Measurements from ENCODE around the gene PLCG1.

PLCG1 gene

GRCh38 chr20:41158082-41158625 lies 20.8 kb downstream of the PLCG1 start:
- no peak for DNase-seq
- intact Hi-C loops (cut with DNase I; ENCODE audit: low total_unique reads), result no loop called here
- Histone ChIP-seq H3K4me1 (peaks cover 0 to 62% (median 25%) of the 10 kb centered on the region in 4 donors), H3K9me3 (no peaks in the 10 kb centered on the region), H3K36me3 (peaks cover 12 to 26% (median 17%) of the 10 kb centered on the region in 3 donors), H3K27ac (no peak overlapping the region), H3K4me3 (no peak overlapping the region), H3K27me3 (no peaks in the 10 kb centered on the region)
- no peak for TF ChIP-seq CTCF (IDR thresholded peaks at IDR 0.05)

GRCh38 chr20:41159547-41159946 lies 22.2 kb downstream of the PLCG1 start:
- intact Hi-C loops (cut with DNase I; ENCODE audit: low total_unique reads), result no loop called here
- no peak for DNase-seq
- H3K4me1 ChIP-seq, result peaks cover 0 to 49% (median 20%) of the 10 kb centered on the region in 4 donors
- TF ChIP-seq CTCF (IDR thresholded peaks at IDR 0.05), result no peak
- H3K36me3 ChIP-seq, result peaks cover 26 to 40% (median 30%) of the 10 kb centered on the region in 3 donors
- no peak overlapping the region for H3K4me3 ChIP-seq
- no peak overlapping the region for H3K27ac ChIP-seq
- H3K27me3 ChIP-seq, result no peaks in the 10 kb centered on the region
- no peaks in the 10 kb centered on the region for H3K9me3 ChIP-seq

GRCh38 chr20:41160686-41161085 lies 23.3 kb downstream of the PLCG1 start:
- Histone ChIP-seq H3K36me3 (peaks cover 37 to 51% (median 42%) of the 10 kb centered on the region in 3 donors), H3K4me3 (no peak overlapping the region), H3K27ac (no peak overlapping the region), H3K4me1 (peaks cover 0 to 38% (median 13%) of the 10 kb centered on the region in 4 donors), H3K27me3 (no peaks in the 10 kb centered on the region), H3K9me3 (no peaks in the 10 kb centered on the region)
- no peak for TF ChIP-seq CTCF (IDR thresholded peaks at IDR 0.05)
- intact Hi-C loops (cut with DNase I; ENCODE audit: low total_unique reads), result no loop called here
- DNase-seq, result no peak

- no peaks in the 10 kb centered on the region for H3K27me3 ChIP-seq
- no peak overlapping the region for H3K4me3 ChIP-seq
- no peaks in the 10 kb centered on the region for H3K9me3 ChIP-seq
- intact Hi-C loops (cut with DNase I; ENCODE audit: low total_unique reads), result no loop called here
- no peak for DNase-seq
- no peak for TF ChIP-seq CTCF (IDR thresholded peaks at IDR 0.05)
- peak overlapping the region in 1 of 2 donors; percentile 12 for H3K27ac ChIP-seq
- H3K4me1 ChIP-seq, result peaks cover 0 to 26% (median 8%) of the 10 kb centered on the region in 4 donors
- H3K36me3 ChIP-seq, result peaks cover 49 to 63% (median 54%) of the 10 kb centered on the region in 3 donors
These were observed 24.5 kb downstream of the PLCG1 start for GRCh38 chr20:41161886-41162285.

- Histone ChIP-seq H3K36me3 (peaks cover 55 to 68% (median 59%) of the 10 kb centered on the region in 3 donors), H3K27ac (no peak overlapping the region), H3K27me3 (no peaks in the 10 kb centered on the region), H3K9me3 (no peaks in the 10 kb centered on the region), H3K4me1 (peaks cover 0 to 21% (median 5%) of the 10 kb centered on the region in 4 donors), H3K4me3 (no peak overlapping the region)
- no peak for DNase-seq
- intact Hi-C loops (cut with DNase I; ENCODE audit: low total_unique reads), result no loop called here
- no peak for TF ChIP-seq CTCF (IDR thresholded peaks at IDR 0.05)
These were observed 25.1 kb downstream of the PLCG1 start for GRCh38 chr20:41162396-41162795.
